CMK (cell line): ENCODE data around the gene ODAD4.
"Not testable (repeated sequence)": the region's sequence is repeated elsewhere in the genome, so short reads cannot be mapped to it uniquely, and the experiment has no call there.

Source experiments
- DNase-seq: peaks from one replicate; pipeline ENCODE4 v3.0.0-alpha.2; 2010; ENCODE audit warnings: low read depth

The ODAD4 gene

DNA sequence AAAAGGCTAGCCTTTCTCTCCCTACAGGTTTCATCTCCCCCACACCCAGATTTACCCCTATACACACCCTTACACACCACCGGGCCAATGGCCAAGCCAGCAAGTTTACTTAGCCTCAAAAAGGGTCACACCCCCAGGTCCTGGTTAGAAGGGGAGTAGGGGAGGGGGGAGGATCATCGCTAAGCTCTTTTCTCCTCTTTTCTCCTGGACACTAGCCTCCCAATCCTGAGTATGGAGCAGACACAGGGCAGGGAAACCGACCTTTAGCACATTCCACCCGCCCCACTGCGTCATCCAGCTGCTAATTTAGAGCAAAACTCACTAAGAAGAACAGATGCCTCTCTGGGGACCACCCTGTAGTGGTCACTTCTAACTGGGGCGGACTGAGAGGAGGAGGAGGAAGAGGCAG, 16.1 kb upstream of the ODAD4 start:
- no peak for DNase-seq

DNA sequence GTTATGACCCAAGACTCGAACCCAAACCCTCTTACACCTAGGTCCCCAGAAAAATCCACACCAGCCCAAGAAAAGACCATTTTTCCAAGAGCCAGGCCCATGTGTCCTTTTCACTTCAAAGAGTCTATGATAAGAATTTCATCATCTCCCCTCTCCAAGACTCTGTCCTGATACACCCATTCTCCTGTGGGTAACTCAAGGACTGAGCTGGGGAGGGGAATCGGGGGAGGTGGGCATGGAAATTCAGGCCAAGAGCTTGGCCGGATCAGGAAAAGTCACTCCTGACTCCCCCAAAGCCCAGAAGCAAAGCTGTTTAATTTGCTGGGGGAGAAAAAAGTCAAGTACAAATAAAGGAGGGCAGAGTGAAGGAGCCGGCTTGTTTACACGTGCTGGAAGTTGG, 15.4 kb upstream of the ODAD4 start:
- DNase-seq = no peak

DNA sequence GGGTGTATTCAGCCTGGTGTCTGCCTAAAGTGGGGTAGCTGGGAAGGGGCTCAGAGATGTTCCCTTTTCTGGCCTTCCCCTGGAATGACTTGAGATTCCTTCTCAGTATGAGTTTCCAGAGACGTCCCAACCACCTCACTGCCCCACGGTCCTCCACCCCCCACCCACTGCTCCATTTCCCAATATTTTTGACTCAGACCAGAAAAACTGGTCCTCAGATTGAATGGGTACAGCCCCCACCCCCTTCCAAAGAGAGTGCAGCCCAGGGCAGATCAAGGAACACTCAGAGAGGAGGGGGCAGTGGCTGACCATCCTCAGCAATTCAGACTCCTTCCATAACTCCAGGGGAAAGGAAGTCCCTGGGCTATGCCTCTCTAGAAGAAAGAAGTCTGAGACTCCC, 14.9 kb upstream of the ODAD4 start:
- no peak for DNase-seq

DNA sequence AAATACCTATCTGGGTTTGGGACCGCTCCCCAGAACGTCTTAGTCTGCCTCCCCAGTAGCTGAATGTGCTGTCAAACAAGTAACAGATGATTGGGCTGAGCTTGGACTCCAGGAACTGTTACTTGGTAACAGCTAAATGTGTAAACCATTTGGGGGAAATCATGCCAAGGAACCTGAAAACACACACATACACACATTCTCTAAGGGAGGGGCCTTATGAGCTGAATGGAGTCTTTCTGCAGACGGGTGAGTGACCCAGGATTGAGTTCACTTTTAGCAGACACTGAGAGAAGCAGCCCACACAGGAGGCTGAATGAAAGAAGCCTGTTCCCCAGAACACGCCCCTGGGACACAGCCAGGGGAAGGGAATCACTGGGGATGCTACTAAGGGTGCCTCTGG, 13.2 kb upstream of the ODAD4 start:
- DNase-seq = no peak

DNA sequence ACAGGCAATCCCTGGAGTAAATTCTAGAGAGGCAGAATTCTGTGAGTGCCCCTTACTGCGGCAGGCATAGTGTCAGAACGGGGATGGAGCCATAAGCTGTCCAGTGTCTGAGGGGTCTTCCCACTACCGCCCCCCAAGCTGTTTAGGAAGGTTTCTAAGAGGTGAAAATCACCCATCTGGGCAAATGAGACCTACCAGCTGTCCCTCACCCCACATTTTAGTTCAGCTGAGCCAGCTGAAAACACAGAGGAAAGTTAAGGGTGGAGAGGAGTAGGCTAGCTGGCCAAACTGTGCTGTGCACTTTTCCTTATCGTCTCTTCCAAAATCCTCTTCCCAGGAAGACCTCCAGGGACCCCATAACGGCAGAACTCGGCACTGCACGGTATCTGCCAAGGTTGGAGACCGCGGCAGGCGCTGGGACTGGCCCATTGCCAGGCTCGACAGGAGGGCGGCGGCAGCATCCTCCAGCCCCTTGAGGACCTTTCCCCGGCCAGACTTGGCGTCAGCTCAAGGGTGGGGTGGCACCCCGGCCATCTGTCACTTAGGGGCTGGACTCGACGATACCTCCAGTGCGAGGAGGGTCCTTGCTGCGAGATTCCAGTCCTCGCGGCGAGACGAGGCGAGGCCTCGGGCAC, 12.6 kb upstream of the ODAD4 start:
- no peak for DNase-seq

DNA sequence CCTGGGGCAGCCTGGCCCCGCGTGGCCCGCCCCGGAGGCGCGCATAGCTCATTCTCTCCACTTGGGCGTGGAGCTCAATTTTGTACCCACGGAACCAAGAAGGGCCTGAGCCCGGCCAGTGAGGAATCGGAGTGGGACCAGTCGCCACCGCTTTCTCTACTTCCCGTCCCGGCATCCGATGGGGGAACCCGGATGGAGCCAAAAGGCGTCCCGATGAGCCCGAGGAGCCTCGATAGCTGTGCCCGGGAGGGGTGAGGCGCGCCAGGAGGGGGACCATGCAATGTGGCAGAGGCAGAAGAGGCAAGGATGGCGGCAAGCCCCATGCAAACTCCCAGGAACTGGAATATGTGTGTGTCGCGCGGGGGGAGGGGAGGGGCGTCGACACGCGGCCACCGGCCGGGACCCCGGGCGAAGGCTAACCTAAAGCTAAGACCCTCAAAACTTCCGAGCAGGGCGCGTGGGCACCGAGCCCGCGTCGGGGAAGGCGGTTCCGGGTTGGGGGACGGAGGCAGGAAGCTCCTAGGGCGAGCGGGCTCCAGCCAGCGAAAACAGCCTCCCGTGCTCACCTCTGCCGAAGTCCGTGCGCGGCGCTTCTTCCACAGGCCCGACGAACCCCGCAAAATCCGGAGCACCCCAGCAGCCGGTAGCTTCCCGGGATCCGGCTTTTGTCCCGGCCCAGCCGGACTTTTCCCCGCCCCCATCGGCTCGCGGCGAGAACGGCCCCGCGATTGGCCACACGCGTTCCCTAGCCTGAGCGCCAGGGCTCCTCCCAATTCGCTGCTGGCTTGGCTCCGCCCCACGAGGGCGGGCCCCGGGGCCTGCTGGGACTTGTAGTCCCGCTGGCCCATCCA, 11.9 kb upstream of the ODAD4 start, which contains the start of gene ACLY:
Gene ACLY (minus strand): TSS at position 638 of the 851 bp plus-strand sequence. CDS start 5,078 bp downstream, outside the sequence.
- DNase-seq = peak; percentile 93

DNA sequence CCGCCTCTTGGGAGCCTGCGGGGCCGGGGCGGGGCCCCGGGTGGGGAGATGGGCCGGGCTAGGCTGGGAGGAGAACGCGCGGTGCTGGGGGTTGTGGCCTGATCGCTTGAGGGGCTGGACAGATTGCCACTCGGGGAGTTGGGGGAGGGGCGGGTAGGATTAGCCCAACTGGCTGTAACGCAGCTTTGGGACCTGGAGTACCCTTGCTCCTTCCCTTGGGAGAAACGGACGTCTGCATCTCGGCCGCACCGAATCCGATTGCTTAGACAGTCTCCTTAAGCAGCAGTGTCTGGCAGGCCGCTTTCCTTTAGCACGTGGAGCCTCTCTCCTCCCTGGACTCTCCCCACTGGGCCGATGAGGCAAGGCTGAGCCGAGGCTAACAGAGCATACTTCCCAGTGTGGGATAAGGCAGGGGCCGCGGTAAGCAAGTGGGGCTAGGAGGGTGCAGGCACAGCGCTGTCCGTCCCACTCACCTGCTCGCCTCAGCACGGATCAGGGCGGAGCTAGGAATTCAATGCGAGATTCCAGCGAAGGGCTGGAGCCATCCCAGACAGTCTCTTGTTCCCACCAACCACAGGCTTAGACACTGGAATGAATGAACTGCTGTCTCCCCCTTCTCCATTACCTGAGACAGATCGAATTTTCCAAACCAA, 11.1 kb upstream of the ODAD4 start:
- DNase-seq = no peak

DNA sequence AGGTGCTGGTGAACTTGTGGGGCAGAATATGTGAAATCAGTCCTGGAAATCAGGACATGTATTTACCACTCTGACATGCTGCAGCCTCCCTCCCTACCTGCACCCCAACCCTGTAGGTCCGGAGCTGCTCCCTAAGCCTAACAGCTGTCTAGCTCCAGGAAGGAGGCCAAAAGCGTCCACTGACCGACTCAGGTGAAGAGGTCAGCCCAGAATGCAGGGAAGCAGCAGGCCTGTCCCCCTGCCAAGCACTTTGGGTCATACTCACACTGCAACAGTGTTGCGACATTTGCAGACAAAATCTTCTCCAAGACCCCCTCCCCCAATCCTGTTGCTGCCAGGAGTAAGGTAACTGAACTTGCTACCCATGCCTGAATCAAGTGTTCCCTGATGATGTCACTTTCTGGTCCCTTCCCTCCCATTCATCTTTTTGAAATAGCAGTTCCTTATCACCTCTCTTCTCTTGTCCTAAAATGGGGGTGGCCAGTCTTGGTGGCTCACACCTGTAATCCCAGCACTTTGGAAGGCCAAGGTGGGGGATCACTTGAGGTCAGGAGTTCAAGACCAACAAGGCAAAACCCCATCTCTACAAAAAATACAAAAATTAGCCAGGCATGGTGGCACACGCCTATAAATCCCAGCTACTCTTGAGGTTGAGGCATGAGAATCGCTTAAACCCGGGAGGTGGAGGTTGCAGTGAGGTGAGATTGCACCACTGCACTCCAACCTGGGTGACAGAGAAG, 10.4 kb upstream of the ODAD4 start:
- no peak for DNase-seq

DNA sequence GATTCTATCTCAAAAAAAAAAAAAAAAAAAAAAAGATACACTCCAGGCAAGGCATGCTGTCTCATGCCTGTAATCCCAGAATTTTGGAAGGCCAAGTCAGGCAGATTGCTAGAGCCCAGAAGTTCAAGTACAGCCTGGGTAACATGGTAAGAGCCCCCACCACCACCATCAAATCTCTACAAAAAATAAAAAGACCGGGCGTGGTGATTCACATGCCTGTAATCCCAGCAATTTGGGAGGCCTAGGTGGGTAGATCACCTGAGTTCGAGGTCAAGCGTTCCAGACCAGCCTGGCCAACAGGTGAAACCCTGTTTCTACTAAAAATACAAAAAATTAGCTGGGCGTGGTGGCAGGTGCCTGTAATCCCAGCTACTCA, 9.8 kb upstream of the ODAD4 start:
- no peak for DNase-seq

DNA sequence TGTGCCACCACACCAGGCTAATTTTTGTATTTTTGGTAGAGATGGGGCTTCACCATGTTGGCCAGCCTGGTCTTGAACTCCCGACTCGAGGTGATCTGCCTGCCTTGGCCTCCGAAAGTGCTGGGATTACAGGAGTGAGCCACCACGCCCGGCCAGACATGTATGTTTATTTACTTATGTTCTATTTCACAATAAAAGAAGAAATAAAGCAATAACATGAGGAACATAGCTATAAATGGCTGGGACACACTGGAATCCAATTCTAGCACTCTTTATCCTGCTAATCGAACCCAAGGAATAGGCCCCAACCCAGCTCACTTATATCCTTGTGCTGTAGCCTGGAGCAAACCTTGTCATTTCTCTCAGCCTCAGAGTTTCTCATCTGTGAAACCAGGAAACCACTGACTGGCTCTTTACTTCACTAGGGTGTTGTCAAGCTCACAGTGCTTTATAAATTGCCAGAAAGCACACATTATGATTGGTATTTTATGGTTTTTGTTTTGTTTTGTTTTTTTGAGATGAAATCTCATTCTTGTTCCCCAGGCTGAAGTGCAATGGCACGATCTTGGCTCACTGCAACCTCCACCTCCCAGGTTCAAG, 4.3 kb upstream of the ODAD4 start:
- DNase-seq = no peak

DNA sequence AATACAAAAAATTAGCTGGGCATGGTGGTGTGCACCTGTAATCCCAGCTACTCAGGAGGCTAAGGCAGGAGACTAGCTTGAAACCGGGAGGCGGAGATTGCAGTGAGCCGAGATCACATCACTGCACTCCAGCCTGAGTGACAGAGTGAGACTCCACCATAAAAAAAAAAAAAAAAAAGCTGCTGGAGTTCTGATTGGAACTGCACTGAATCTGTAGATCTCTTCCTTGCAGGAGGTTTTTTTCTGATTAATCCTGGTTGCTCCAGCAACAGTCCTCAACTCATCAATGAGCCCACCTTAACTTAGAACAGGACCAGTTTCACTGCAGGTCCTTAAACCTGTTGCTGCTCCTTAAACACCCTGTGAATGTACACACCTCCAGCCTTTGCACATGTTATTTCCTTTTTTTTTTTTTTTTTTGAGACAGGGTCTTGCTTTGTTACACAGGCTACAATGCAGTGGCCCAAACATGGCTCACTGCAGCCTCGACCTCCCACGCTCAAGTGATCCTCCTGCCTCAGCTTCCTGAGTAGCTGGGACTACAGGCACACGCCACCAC, 1.6 kb upstream of the ODAD4 start:
- no peak for DNase-seq

DNA sequence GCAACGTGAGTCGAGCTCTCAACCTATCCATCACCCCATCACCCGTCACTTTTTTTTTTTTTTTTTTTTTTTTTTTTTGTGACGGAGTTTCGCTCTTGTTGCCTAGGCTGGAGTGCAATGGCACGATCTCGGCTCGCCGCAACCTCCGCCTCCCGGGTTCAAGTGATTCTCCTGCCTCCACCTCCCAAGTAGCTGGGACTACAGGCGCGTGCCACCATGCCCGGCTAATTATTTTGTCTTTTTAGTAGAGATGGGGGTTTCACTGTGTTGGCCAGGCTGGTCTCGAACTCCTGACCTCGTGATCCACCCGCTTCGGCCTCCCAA, 378 bp downstream of the ODAD4 start:
- DNase-seq = not testable (repeated sequence)

DNA sequence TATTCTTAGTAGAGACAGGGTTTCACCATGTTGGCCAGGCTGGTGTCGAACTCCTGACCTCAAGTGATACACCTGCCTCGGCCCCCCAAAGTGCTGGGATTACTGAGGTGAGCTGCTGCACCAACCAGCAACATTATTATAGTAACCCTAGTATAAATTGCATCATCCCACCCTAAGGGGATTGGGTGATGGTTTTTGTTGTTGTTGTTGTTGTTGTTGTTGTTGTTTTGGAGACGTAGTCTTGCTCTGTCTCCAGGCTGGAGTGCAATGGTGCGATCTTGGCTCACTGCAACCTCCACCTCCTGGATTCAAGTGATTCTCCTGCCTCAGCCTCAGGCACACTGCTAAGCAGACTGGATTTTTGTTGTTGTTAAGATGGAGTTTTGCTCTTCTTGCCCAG, 1.3 kb downstream of the ODAD4 start:
- DNase-seq = not testable (repeated sequence)

DNA sequence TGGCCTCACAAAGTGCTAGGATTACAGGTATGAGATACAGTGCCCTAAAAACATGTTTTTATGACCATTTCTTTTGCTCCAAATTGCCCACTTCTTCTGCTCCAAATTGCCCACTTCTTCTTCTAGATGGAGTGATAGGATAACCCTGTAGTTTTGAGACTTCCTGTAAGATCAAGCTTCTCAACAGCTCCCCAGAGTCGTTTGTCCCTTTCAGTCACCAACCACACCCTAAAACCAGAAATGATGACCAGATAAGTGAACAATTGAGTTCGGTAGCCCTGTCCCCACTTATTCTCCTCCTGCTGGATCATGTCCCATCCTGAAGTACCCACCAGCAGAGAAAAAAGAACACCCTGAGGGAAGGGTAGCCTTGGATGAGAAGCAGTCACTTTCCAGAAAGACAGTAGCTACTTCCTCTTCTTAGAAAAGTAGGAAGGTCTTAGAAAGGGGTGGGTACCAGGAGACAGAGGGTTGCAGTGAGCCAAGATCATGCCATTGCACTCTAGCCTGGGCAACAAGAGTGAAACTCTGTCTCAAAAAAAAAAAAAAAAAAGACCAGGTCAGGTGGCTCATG, 2.5 kb downstream of the ODAD4 start:
- DNase-seq = peak; percentile 62

DNA sequence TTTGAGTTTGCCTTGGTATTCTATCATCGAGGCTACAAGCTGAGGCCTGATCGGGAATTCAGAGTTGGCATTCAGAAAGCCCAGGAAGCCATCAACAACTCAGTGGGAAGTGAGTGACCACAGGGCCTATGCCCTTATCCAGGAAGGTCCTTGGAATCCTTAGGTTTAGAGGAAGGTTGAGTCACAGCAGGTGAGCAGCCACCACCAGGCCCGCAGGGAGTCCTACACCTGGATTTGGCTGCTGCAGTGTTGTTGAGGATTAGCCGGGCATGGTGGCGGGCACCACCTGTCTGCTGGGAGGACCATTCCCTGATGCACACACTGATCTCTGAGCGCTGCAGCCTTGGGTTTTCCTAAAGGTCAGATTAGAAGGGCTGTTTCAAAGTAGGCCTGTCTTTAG, 5.2 kb downstream of the ODAD4 start:
- no peak for DNase-seq

DNA sequence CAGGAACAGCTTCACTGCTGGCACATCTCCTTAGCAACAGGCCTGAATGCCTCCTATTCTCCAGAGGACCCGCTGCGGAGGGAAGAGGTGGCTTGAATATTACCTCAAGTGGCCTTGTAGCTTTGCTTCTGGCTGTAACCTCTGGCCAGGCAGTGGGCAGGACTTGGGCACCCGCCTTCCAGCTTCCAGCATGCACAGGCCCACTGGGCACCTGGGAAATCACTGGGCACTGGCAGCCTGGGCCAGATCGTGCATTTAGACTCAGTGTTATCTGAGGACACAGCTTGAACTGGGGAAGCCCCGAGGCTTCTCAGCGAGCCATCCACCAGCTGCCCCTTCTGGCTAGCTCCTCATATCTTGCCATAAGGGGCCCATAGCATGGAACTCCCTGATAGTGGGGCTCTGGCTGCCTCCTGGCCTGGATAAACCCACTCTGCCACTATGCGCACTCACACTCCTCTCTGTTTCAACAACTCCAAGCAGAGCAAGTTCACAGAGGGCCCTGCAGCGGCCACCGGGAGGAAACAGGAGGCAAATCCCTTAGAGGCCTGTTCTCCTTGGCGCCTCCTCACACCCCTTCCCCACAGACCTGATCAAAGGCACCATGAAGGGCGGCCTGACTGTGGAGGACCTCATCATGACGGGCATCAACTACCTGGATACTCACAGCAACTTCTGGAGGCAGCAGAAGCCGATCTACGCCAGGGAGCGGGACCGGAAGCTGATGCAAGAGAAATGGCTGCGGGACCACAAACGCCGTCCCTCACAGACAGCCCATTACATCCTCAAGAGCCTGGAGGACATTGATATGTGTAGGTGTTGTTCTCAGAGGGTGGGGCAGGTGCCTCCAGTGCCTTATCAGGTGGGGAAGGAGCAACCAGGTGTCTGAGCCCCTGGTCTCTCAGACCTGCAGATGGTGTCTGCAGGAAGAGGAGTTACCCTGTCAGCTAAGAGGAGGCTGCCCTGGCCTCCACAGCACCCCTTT, 7.8 kb downstream of the ODAD4 start:
- DNase-seq = peak; percentile 74

DNA sequence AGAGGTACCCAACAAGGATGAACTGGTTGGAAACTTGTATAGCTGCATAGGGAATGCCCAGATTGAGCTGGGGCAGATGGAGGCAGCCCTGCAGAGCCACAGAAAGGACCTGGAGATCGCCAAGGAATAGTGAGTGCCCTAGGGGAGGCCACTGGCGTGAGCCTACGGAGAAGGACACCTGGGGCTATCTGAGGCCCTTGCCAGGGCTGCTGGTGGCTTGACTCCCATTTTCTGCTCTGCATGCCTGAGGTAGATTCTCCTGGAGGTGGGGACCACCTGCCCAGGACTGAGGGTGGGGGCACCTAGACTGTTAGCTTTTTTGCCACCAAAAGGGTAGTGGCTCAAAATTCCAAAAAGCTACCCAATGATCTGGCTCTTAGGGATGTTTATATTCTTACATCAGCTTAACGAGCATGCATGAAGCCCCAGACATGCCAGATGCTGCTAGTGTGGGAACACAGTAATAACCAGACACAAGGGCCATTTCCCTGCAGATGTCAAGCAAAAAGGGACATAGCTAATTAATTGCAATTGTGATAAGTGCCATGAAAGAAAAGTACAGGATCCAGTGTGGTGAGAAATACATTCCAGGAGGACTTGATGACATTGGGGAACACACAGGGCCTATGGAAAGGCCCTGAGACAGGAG, 8.8 kb downstream of the ODAD4 start:
- no peak for DNase-seq

DNA sequence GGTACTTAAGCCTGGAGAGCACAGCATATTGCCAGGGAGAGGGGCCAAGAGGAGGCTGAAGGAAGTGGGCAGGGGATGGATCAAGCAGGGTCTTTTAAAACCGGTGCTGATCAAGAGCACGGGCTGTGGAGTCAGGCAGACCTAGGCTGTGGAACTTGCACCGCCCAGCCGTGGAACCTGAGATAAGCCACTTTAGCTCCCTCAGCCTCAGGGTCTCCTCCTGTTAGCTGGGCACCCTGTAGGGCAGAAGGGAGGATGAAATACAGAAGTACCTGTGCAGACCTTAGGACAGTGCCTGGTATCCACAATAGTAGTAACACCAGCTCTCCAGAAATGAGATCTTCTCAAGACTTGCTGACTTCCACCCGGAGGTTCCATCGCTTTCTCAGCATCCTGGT, 9.3 kb downstream of the ODAD4 start:
- no peak for DNase-seq

DNA sequence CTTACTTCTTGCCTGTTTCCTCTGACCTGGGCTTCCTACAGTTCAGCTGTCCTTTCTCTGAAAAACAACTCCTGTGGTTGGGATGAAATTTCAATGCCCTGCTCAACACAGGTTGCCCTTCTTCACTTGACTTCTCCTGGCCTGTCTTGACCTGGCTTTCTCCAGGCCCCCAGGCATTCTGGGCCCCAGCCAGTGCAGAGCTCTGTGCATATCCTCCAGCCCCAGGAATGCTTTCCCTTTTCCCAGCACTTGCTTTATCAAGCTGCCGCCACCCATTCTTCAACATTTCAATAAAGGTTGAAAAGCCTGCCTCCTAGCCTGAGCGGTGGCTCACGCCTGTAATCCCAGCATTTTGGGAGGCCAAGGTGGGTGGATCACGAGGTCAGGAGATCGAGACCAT, 10.8 kb downstream of the ODAD4 start:
- no peak for DNase-seq
